Progenitor cell of endocrine pancreas (in vitro differentiated cells): ENCODE measurements around the gene CD96. TPM values are rescaled to one million over a fixed set of nuclear protein-coding genes. Genes with fewer than 3 reads are reported as not detected.

Experiments used
- DNase-seq: peaks from one replicate; pipeline ENCODE4 v3.0.0; 2021; ENCODE audit warnings: low spot score; ENCODE audit not compliant: unreplicated experiment
- H3K27ac Mint-ChIP-seq: 2 replicates; pipeline ENCODE4 v1.8.0; 2021; ENCODE audit warnings: mild to moderate bottlenecking, moderate library complexity, mixed read lengths
- H3K27me3 Mint-ChIP-seq: 2 replicates; pipeline ENCODE4 v1.8.0; 2021; ENCODE audit warnings: mixed read lengths
- H3K36me3 Mint-ChIP-seq: 2 replicates; pipeline ENCODE4 v1.8.0; 2022; ENCODE audit warnings: mixed read lengths; ENCODE audit not compliant: insufficient read depth
- H3K4me1 Mint-ChIP-seq: 2 replicates; pipeline ENCODE4 v1.8.0; 2021; ENCODE audit warnings: low read depth, mixed read lengths
- H3K4me3 Mint-ChIP-seq: 2 replicates; pipeline ENCODE4 v1.8.0; 2021; ENCODE audit warnings: low read depth, mild to moderate bottlenecking, moderate library complexity, mixed read lengths
- H3K9me3 Mint-ChIP-seq: 2 replicates; pipeline ENCODE4 v1.8.0; 2021; ENCODE audit warnings: low read depth, mixed read lengths
- CTCF ChIP-seq: fragments of 200-600 bp; sonication (generic); IDR thresholded peaks from one replicate; pipeline ENCODE4 v1.5.0; 2021; ENCODE audit warnings: antibody characterized with exemption, mild to moderate bottlenecking; ENCODE audit not compliant: unreplicated experiment
- total RNA-seq: library from RNA; stranded (reverse); gene quantifications from 2 replicates; pipeline ENCODE4 v1.2.1, GENCODE V29; 2021

CD96 gene
- total RNA-seq, 1 donor from 2014 or later, result not detected

- Mint-ChIP-seq H3K4me1 (no peaks in the 10 kb centered on the region), H3K27ac (no peak overlapping the region), H3K36me3 (no peaks in the 10 kb centered on the region), H3K4me3 (no peak overlapping the region), H3K27me3 (peaks cover 7% of the 10 kb centered on the region), H3K9me3 (peaks cover 18% of the 10 kb centered on the region)
- no peak for DNase-seq
- no peak for TF ChIP-seq CTCF
Observed at GRCh38 chr3:111662907-111663306, 120.9 kb downstream of the CD96 start.

- Mint-ChIP-seq H3K36me3 (no peaks in the 10 kb centered on the region), H3K4me3 (no peak overlapping the region), H3K27ac (no peak overlapping the region), H3K9me3 (peaks cover 13% of the 10 kb centered on the region), H3K4me1 (no peaks in the 10 kb centered on the region), H3K27me3 (peaks cover 2% of the 10 kb centered on the region)
- no peak for DNase-seq
- no peak for TF ChIP-seq CTCF
Observed at GRCh38 chr3:111666041-111666735, 124.2 kb downstream of the CD96 start.

GRCh38 chr3:111667170-111667569, 125.2 kb downstream of the CD96 start:
- no peak for DNase-seq
- H3K27me3 Mint-ChIP-seq, result peaks cover 2% of the 10 kb centered on the region
- H3K4me3 Mint-ChIP-seq, result no peak overlapping the region
- no peak for TF ChIP-seq CTCF
- no peaks in the 10 kb centered on the region for H3K4me1 Mint-ChIP-seq
- no peaks in the 10 kb centered on the region for H3K36me3 Mint-ChIP-seq
- H3K27ac Mint-ChIP-seq, result no peak overlapping the region
- peaks cover 12% of the 10 kb centered on the region for H3K9me3 Mint-ChIP-seq

- H3K27ac Mint-ChIP-seq, result no peak overlapping the region
- H3K4me1 Mint-ChIP-seq, result no peaks in the 10 kb centered on the region
- H3K36me3 Mint-ChIP-seq, result no peaks in the 10 kb centered on the region
- H3K27me3 Mint-ChIP-seq, result peaks cover 2% of the 10 kb centered on the region
- TF ChIP-seq CTCF, result no peak
- peaks cover 6% of the 10 kb centered on the region for H3K9me3 Mint-ChIP-seq
- DNase-seq, result no peak
- H3K4me3 Mint-ChIP-seq, result no peak overlapping the region
Observed at GRCh38 chr3:111667621-111668239, 125.7 kb downstream of the CD96 start.

GRCh38 chr3:111668326-111668725, 126.3 kb downstream of the CD96 start:
- DNase-seq, result no peak
- TF ChIP-seq CTCF, result no peak
- no peak overlapping the region for H3K4me3 Mint-ChIP-seq
- no peak overlapping the region for H3K27ac Mint-ChIP-seq
- H3K27me3 Mint-ChIP-seq, result peaks cover 8% of the 10 kb centered on the region
- peaks cover 3% of the 10 kb centered on the region for H3K9me3 Mint-ChIP-seq
- no peaks in the 10 kb centered on the region for H3K36me3 Mint-ChIP-seq
- H3K4me1 Mint-ChIP-seq, result peaks cover 2% of the 10 kb centered on the region
